Retina (tissue), 1 donor: ENCODE results near the gene NUDT2.
"Not testable (repeated sequence)": the region's sequence is repeated elsewhere in the genome, so short reads cannot be mapped to it uniquely, and the experiment has no call there.

Source experiments
- DNase-seq: peaks from one replicate; pipeline ENCODE4 v3.0.0-alpha.2; 2016

Gene NUDT2

GRCh38 chr9:34337403-34337802 is 8.0 kb downstream of the NUDT2 start:
- DNase-seq: no peak

GRCh38 chr9:34338079-34338478 is 8.7 kb downstream of the NUDT2 start:
- DNase-seq: not testable (repeated sequence)

GRCh38 chr9:34338665-34339385 is 9.5 kb downstream of the NUDT2 start:
- DNase-seq: no peak

- DNase-seq: no peak
Measured at GRCh38 chr9:34341659-34342295, 12.4 kb downstream of the NUDT2 start.

GRCh38 chr9:34343090-34343489 is 13.7 kb downstream of the NUDT2 start:
- no peak for DNase-seq

GRCh38 chr9:34343605-34344004 is 14.2 kb downstream of the NUDT2 start:
- DNase-seq: no peak

GRCh38 chr9:34346873-34347799 is 17.8 kb downstream of the NUDT2 start:
- no peak for DNase-seq

- no peak for DNase-seq
Measured at GRCh38 chr9:34347800-34348158, 18.4 kb downstream of the NUDT2 start.

GRCh38 chr9:34349324-34349723 is 20.0 kb downstream of the NUDT2 start:
- DNase-seq: no peak

- not testable (repeated sequence) for DNase-seq
Measured at GRCh38 chr9:34352122-34352652, 22.8 kb downstream of the NUDT2 start.

GRCh38 chr9:34352957-34353356 is 23.6 kb downstream of the NUDT2 start:
- DNase-seq: not testable (repeated sequence)

- no peak for DNase-seq
Measured at GRCh38 chr9:34362614-34363214, 33.3 kb downstream of the NUDT2 start.

- DNase-seq: peak; percentile 58
Measured at GRCh38 chr9:34363619-34364351, 34.4 kb downstream of the NUDT2 start.

GRCh38 chr9:34365282-34365681 is 35.9 kb downstream of the NUDT2 start:
- DNase-seq: no peak

GRCh38 chr9:34366365-34366764 is 37.0 kb downstream of the NUDT2 start:
- DNase-seq: no peak

- not testable (repeated sequence) for DNase-seq
Measured at GRCh38 chr9:34367751-34368410, 38.5 kb downstream of the NUDT2 start.

- not testable (repeated sequence) for DNase-seq
Measured at GRCh38 chr9:34368796-34369195, 39.4 kb downstream of the NUDT2 start.

- DNase-seq: no peak
Measured at GRCh38 chr9:34369636-34370035, 40.3 kb downstream of the NUDT2 start.

GRCh38 chr9:34370335-34370969 is 41.1 kb downstream of the NUDT2 start:
- DNase-seq: no peak

GRCh38 chr9:34370970-34371880 is 41.9 kb downstream of the NUDT2 start:
- DNase-seq: peak; percentile 75
